Epithelial cell of esophagus (primary cell): ENCODE results near the gene SSX4B.
"Not testable (repeated sequence)": the region's sequence is repeated elsewhere in the genome, so short reads cannot be mapped to it uniquely, and the experiment has no call there.

ENCODE experiments used
- DNase-seq: peaks from one replicate; pipeline ENCODE4 v3.0.0; 2010; ENCODE audit warnings: low read depth
- H3K4me3 ChIP-seq: 2 replicates; pipeline ENCODE4 v1.5.1; 2011; ENCODE audit warnings: mild to moderate bottlenecking, low read length, control low read depth
- TF ChIP-seq, protein P1 (sequence below): IDR thresholded peaks from 2 replicates; pipeline ENCODE4 v1.5.1; 2011; ENCODE audit warnings: low read depth, mild to moderate bottlenecking, low read length, control low read depth, inconsistent platforms; ENCODE audit not compliant: insufficient read depth; ENCODE audit errors: missing control alignments

Gene SSX4B, protein sequence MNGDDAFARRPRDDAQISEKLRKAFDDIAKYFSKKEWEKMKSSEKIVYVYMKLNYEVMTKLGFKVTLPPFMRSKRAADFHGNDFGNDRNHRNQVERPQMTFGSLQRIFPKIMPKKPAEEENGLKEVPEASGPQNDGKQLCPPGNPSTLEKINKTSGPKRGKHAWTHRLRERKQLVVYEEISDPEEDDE

DNA sequence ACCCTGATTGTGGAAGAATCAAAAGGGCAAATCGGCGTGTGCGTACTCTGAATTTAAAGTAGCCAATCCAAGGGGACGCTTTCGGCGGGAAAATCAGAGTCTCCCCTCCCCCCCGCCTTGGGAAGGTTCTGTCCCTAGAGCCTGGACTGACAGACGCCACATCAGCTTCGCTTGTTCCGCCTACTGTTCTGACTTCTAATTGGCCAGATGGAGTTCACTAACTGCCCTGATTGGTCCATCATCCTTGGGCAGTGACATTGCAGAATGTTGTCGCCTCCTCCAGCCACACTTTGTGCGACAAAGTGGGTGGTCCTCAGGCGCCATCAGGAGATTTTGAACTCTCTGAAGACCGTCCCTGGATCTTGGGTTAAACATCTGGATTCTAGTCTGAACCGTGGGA, at the start of gene SSX4B:
Gene SSX4B, minus strand, starts transcription at position 101 of the 400 bp plus-strand sequence. CDS start 588 bp downstream, outside the sequence.
- not testable (repeated sequence) for H3K4me3 ChIP-seq, DNase-seq

DNA sequence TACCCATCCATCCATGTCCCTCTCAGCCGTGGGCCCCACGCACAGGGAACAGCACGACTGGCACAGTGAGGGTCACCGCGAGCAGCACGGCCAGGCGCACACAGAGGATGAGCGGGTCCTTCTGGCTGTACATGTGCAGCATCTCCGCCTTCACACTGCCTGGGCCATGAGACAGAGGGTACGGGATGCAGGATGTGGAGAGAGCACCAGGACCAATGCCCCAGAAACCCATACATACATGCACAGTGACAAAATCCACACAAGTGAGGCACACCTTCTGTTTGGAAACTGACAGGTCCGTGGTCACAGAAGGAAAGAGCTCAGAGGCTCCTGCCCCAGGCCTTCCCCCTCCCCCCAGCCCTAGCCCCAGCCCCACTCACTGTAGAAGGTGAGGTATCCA, 48.8 kb upstream of the SSX4B start:
- H3K4me3 ChIP-seq: no peak overlapping the region
- DNase-seq: no peak
- TF ChIP-seq, protein P1, sequence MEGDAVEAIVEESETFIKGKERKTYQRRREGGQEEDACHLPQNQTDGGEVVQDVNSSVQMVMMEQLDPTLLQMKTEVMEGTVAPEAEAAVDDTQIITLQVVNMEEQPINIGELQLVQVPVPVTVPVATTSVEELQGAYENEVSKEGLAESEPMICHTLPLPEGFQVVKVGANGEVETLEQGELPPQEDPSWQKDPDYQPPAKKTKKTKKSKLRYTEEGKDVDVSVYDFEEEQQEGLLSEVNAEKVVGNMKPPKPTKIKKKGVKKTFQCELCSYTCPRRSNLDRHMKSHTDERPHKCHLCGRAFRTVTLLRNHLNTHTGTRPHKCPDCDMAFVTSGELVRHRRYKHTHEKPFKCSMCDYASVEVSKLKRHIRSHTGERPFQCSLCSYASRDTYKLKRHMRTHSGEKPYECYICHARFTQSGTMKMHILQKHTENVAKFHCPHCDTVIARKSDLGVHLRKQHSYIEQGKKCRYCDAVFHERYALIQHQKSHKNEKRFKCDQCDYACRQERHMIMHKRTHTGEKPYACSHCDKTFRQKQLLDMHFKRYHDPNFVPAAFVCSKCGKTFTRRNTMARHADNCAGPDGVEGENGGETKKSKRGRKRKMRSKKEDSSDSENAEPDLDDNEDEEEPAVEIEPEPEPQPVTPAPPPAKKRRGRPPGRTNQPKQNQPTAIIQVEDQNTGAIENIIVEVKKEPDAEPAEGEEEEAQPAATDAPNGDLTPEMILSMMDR: no peak

DNA sequence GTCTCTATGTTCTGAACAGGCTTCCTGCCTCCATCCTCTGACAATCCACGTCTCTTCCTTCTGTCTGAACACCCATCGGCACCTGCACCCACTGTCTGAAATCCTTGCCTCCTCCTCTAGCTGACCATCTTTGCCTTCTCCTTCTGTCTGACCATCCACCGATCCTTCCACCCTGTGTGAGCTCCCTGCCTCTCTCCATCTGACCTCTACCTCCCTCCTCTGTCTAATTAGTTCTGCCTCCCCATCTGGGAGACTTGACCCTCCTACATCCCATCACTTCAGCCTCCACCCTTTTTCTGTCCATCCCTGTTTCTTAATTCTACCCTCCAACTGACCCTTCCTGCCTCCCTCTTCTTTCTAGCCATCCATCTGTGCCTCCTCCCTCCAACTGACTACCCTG, 48.3 kb upstream of the SSX4B start:
- TF ChIP-seq, protein P1: no peak
- DNase-seq: no peak
- H3K4me3 ChIP-seq: no peak overlapping the region

DNA sequence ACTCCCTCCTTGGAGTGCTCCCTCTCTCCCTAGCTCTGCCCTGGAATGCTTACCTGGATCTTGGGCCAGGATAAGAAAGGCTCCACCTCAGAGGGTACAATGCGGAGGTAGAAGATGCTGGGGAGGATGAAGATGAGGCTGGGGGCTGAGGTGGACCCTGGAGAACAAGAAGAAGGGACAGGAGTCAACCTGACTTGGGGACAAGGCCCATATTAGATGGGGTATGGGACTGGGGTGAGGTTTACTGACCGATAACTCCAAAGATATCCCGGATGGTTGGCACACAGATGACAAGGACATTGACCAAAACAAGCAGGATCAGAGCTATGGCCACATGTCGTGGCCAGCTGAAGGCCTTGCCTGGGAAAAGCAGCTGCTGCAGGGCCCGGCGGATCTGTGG, 47.7 kb upstream of the SSX4B start:
- TF ChIP-seq, protein P1: no peak
- no peak overlapping the region for H3K4me3 ChIP-seq
- DNase-seq: no peak

DNA sequence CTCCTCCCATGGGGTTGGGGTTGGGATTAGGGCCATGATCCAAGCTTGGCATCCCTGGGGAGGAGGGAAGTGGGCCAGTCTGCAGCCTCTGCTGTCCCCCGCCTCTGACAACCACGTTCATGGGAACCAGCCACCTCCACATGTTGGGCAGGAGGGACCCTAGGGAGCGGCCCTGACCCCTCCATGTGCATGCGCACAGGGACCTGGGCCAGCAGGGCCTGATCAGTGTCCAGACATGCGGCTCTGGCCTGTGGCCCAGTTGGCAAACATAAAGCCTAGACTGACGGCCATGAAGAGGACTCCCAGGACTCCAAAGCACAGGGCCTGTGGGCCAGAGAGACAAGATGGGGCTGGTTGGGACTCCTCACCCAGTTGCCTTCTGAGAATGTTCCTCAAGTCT, 47.0 kb upstream of the SSX4B start:
- no peak for DNase-seq
- no peak overlapping the region for H3K4me3 ChIP-seq
- TF ChIP-seq, protein P1: no peak

DNA sequence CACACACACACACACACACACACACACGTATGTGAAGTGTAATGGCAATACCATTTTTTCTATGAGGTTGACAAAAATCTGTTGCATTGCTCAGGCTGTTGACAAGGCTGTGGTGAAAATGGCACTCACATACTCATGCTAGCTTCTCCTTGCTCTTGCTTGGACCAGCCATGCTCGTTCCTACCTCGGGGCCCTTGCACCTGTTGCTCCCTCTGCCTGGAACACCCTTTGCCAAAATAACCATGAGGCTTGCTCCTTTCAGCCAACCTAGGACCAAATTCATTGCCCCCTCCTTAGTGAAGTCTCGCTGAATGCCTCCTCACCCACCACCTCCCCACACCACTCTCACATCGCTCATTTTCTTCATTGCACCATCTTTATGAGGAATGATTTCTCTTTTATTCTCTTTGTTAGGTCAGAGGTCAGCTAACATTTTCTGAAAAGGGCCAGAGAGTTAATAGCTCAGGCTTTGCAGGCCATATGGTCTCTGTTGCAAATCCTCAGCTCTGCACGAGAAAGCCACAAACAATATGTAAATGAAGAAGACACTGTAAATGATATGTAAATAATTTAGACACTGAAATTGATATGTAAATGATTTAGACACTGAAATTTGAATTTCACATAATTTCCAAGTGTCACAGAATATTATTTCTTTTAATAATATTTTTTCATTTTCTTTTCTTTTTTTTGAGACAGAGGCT, 45.0 kb upstream of the SSX4B start:
- DNase-seq: no peak

DNA sequence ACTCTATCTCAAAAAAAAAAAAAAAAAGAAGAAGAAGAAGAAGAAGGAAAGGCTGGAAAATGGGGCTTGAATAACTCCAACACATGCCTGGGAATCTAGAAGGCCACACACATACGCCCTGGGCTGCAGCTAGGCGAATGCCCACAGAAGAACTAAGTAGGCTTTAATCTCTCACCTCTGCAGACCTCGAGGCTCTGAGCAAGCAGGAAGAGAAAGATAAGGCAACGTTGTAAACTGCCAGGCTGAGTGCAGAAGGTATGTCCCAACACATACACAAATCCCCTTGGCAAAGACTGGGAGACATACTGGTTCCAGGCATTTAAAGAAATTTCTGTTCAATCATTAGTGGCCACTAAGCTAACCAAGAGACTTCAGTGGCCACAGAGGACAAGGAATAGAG, 39.9 kb upstream of the SSX4B start:
- TF ChIP-seq, protein P1: no peak
- no peak overlapping the region for H3K4me3 ChIP-seq
- no peak for DNase-seq

More for the DNA sequence above, 45.0 kb upstream of the SSX4B start:
- TF ChIP-seq, protein P1: no peak
- H3K4me3 ChIP-seq: no peak overlapping the region
